Liver (tissue), 9 donors: ENCODE measurements around the gene TADA3. TPM values are rescaled to one million over a fixed set of nuclear protein-coding genes. Genes with fewer than 3 reads are reported as not detected.

ENCODE experiments used
- DNase-seq: peaks from one replicate; pipeline ENCODE4 v3.0.0-alpha.2; 2017; ENCODE audit warnings: low spot score
- H3K27ac ChIP-seq, 2 donors: one replicate each; pipeline ENCODE4 v1.7.0; 2013; ENCODE audit warnings: inconsistent platforms in 2 of 2, low read length in 2 of 2, control low read depth in 1 of 2, low read depth in 1 of 2, mild to moderate bottlenecking in 1 of 2
- H3K27me3 ChIP-seq, 4 donors: one replicate each; pipeline versions ENCODE4 v1.6.1 to v1.7.0; 2013; ENCODE audit warnings: low read length in 3 of 4, inconsistent platforms in 1 of 4, mild to moderate bottlenecking in 1 of 4, moderate library complexity in 1 of 4; ENCODE audit not compliant: control insufficient read depth in 4 of 4, insufficient read depth in 4 of 4
- H3K36me3 ChIP-seq, 4 donors: one replicate each; pipeline versions ENCODE4 v1.6.1 to v1.7.0; 2013; ENCODE audit warnings: low read length in 3 of 4, mild to moderate bottlenecking in 3 of 4, low read depth in 1 of 4, moderate library complexity in 1 of 4; ENCODE audit not compliant: control insufficient read depth in 4 of 4, insufficient read depth in 3 of 4
- H3K4me1 ChIP-seq, 4 donors: one replicate each; pipeline versions ENCODE4 v1.6.1 to v1.7.0; 2013; ENCODE audit warnings: low read length in 3 of 4, mild to moderate bottlenecking in 3 of 4, moderate library complexity in 1 of 4; ENCODE audit not compliant: control insufficient read depth in 4 of 4, insufficient read depth in 4 of 4
- H3K4me3 ChIP-seq, 3 donors: one replicate each; pipeline versions ENCODE4 v1.6.1 to v1.7.0; 2013; ENCODE audit warnings: low read length in 3 of 3, control low read depth in 1 of 3, low read depth in 1 of 3, mild to moderate bottlenecking in 1 of 3
- H3K9ac ChIP-seq, 2 donors: one replicate each; pipeline ENCODE4 v1.7.0; 2013; ENCODE audit warnings: low read length in 2 of 2, mild to moderate bottlenecking in 2 of 2, moderate library complexity in 2 of 2, control low read depth in 1 of 2, low read depth in 1 of 2
- H3K9me3 ChIP-seq, 4 donors: one replicate each; pipeline versions ENCODE4 v1.6.1 to v1.7.0; 2013; ENCODE audit warnings: low read length in 3 of 4; ENCODE audit not compliant: control insufficient read depth in 4 of 4
- CTCF ChIP-seq: fragments of 150-350 bp; IDR thresholded peaks from 2 replicates; pipeline ENCODE4 v1.5.1; 2017; ENCODE audit warnings: improper control_type of control experiment, low read depth, low read length; ENCODE audit not compliant: missing input control
- REST ChIP-seq: IDR thresholded peaks from 2 replicates; pipeline ENCODE4 v1.6.1; 2016; ENCODE audit warnings: antibody characterized with exemption, mild to moderate bottlenecking
- RXRA ChIP-seq, 2 donors: IDR thresholded peaks; 2 replicates each; pipeline ENCODE4 v1.6.1; 2017 to 2018; ENCODE audit warnings: antibody characterized with exemption in 2 of 2, mild to moderate bottlenecking in 1 of 2
- SP1 ChIP-seq: IDR thresholded peaks from 2 replicates; pipeline ENCODE4 v1.6.1; 2018; ENCODE audit warnings: antibody characterized with exemption, mild to moderate bottlenecking
- WGBS: extraction: QIAGEN DNeasy Blood & Tissue Kit; methylation state at CpG from one replicate; pipeline ENCODE4 v1.1.7; 2013; 5-methylcytosine and 5-hydroxymethylcytosine counted together
- polyA plus RNA-seq, 2 donors: library from polyadenylated mRNA; stranded (reverse) in 1 of 2; unstranded in 1 of 2; fragments of 200-250 nt in 1 of 2; fragments of >200 nt in 1 of 2; fragmentation: Nextera tagmentation in 1 of 2; extraction: Ambion mirVana in 1 of 2; gene quantifications; one replicate each; pipeline versions ENCODE4 v1.2.1 to v1.2.3, GENCODE V29; 2013 to 2015
- total RNA-seq, 2 donors: library from RNA; depleted of rRNA; stranded (reverse); fragments of >200 nt; gene quantifications; one replicate each; pipeline ENCODE4 v1.2.3, GENCODE V29; 2014
- donor health status: healthy.
- donor health status: healthy.
- donor health status: healthy.
- donor health status: healthy.
- donor health status: healthy.

TADA3 gene
- total and polyA plus RNA-seq, 4 donors = 16.2 to 27.8 (median 21.5) TPM

- TF ChIP-seq REST = peak; percentile 27
- TF ChIP-seq RXRA (IDR thresholded peaks at IDR 0.05) = peak; percentile 22 to 30
Measured at GRCh38 chr3:9731206-9732079, 60.8 kb downstream of the TADA3 start, which contains the start of gene BRPF1 (continued).

GRCh38 chr3:9730657-9731205, 61.5 kb downstream of the TADA3 start:
- Histone ChIP-seq H3K27ac (peak overlapping the region; percentile 74 to 98), H3K9me3 (no peaks in the 10 kb centered on the region), H3K36me3 (peaks cover 0 to 10% (median 7%) of the 10 kb centered on the region in 4 donors), H3K4me3 (peak overlapping the region; percentile 55 to 74 (median 73)), H3K27me3 (no peaks in the 10 kb centered on the region), H3K4me1 (peaks cover 3 to 23% (median 17%) of the 10 kb centered on the region in 4 donors), H3K9ac (peak overlapping the region in 1 of 2 donors; percentile 37)
- TF ChIP-seq SP1 = no peak
- peak; percentile 15 for TF ChIP-seq CTCF
- DNase-seq = no peak
- WGBS = 2% methylated on average over 16 of the region's 17 CpGs

Other genes with a start within 250 kb of the TADA3 start
- not detected for gene LHFPL4, start 238.7 kb downstream of the TADA3 start, total RNA-seq
- gene LHFPL4, start 238.7 kb downstream of the TADA3 start, polyA plus RNA-seq = under 1 TPM in 1 of 2 donors, not detected in 1; 0.08 TPM
- gene MTMR14, start 143.0 kb downstream of the TADA3 start, total RNA-seq = 10 to 100 TPM; 21.9 to 25.8 TPM
- gene MTMR14, start 143.0 kb downstream of the TADA3 start, polyA plus RNA-seq = 10 to 100 TPM; 14.4 to 14.7 TPM
- gene CPNE9, start 88.6 kb downstream of the TADA3 start, total RNA-seq = not detected
- not detected for gene CPNE9, start 88.6 kb downstream of the TADA3 start, polyA plus RNA-seq
- gene BRPF1, start 60.7 kb downstream of the TADA3 start, total RNA-seq = 10 to 100 TPM in 1 of 2 donors, 1 to 10 TPM in 1; 9.4 to 11.2 TPM
- 1 to 10 TPM; 2.0 to 3.5 TPM for gene BRPF1, start 60.7 kb downstream of the TADA3 start, polyA plus RNA-seq
- gene OGG1, start 42.5 kb downstream of the TADA3 start, total RNA-seq = 10 to 100 TPM in 1 of 2 donors, 1 to 10 TPM in 1; 9.1 to 19.8 TPM
- 10 to 100 TPM in 1 of 2 donors, 1 to 10 TPM in 1; 8.9 to 10.8 TPM for gene OGG1, start 42.5 kb downstream of the TADA3 start, polyA plus RNA-seq
- gene CAMK1, start 22.5 kb downstream of the TADA3 start, total RNA-seq = 10 to 100 TPM; 13.8 to 17.3 TPM
- 10 to 100 TPM; 16.0 to 20.1 TPM for gene CAMK1, start 22.5 kb downstream of the TADA3 start, polyA plus RNA-seq
- 10 to 100 TPM; 53.3 to 53.6 TPM for gene ARPC4, start 609 bp upstream of the TADA3 start, total RNA-seq
- 10 to 100 TPM; 22.1 to 51.8 TPM for gene ARPC4, start 609 bp upstream of the TADA3 start, polyA plus RNA-seq
- 10 to 100 TPM in 1 of 2 donors, 1 to 10 TPM in 1; 4.9 to 19.6 TPM for gene TTLL3, start 17.8 kb upstream of the TADA3 start, total RNA-seq
- gene TTLL3, start 17.8 kb upstream of the TADA3 start, polyA plus RNA-seq = 1 to 10 TPM; 2.8 to 8.0 TPM
- gene RPUSD3, start 51.5 kb upstream of the TADA3 start, total RNA-seq = 10 to 100 TPM; 14.4 to 17.3 TPM
- gene RPUSD3, start 51.5 kb upstream of the TADA3 start, polyA plus RNA-seq = 10 to 100 TPM; 20.3 to 22.7 TPM
- gene CIDEC, start 87.8 kb upstream of the TADA3 start, total RNA-seq = under 1 TPM in 1 of 2 donors, not detected in 1; 0.59 TPM
- 1 to 10 TPM in 1 of 2 donors, under 1 TPM in 1; 0.28 to 4.2 TPM for gene CIDEC, start 87.8 kb upstream of the TADA3 start, polyA plus RNA-seq
- 10 to 100 TPM; 18.0 to 29.3 TPM for gene JAGN1, start 98.1 kb upstream of the TADA3 start, total RNA-seq
- gene JAGN1, start 98.1 kb upstream of the TADA3 start, polyA plus RNA-seq = 10 to 100 TPM; 32.0 to 46.8 TPM
- gene IL17RE, start 110.4 kb upstream of the TADA3 start, total RNA-seq = 1 to 10 TPM; 1.1 to 2.1 TPM
- under 1 TPM; 0.42 to 0.71 TPM for gene IL17RE, start 110.4 kb upstream of the TADA3 start, polyA plus RNA-seq
- gene IL17RC, start 124.6 kb upstream of the TADA3 start, total RNA-seq = 10 to 100 TPM; 15.4 to 62.8 TPM
- 10 to 100 TPM; 25.7 to 25.8 TPM for gene IL17RC, start 124.6 kb upstream of the TADA3 start, polyA plus RNA-seq
- gene CRELD1, start 141.4 kb upstream of the TADA3 start, total RNA-seq = 10 to 100 TPM; 12.6 to 29.5 TPM
- 10 to 100 TPM; 20.5 to 31.1 TPM for gene CRELD1, start 141.4 kb upstream of the TADA3 start, polyA plus RNA-seq
- gene PRRT3, start 159.9 kb upstream of the TADA3 start, total RNA-seq = under 1 TPM; 0.25 to 0.79 TPM
- under 1 TPM; 0.14 to 0.22 TPM for gene PRRT3, start 159.9 kb upstream of the TADA3 start, polyA plus RNA-seq
- gene EMC3, start 194.4 kb upstream of the TADA3 start, total RNA-seq = 10 to 100 TPM; 54.0 to 71.4 TPM
- 10 to 100 TPM; 77.2 to 81.3 TPM for gene EMC3, start 194.4 kb upstream of the TADA3 start, polyA plus RNA-seq
- 10 to 100 TPM in 1 of 2 donors, under 1 TPM in 1; 0.84 to 24.6 TPM for gene FANCD2, start 234.0 kb upstream of the TADA3 start, total RNA-seq
- gene FANCD2, start 234.0 kb upstream of the TADA3 start, polyA plus RNA-seq = under 1 TPM; 0.76 to 0.84 TPM